Pancreas (tissue), 10 donors: ENCODE measurements around the gene FAM98C. TPM values are rescaled to one million over a fixed set of nuclear protein-coding genes. Genes with fewer than 3 reads are reported as not detected.
A peak's percentile ranks its signal among the peaks of the same experiment; 100 is the strongest.

ENCODE experiments used
- ATAC-seq, 4 donors: fragments of 200-7000 bp; cut with Tn5 transposase; one replicate each; pipeline versions ENCODE4 v1.8.0 to v1.9.1; 2020; ENCODE audit warnings: mild to moderate bottlenecking in 4 of 4, moderate library complexity in 4 of 4
- DNase-seq, 6 donors: peaks; one replicate each; pipeline ENCODE4 v3.0.0-alpha.2; 2020
- FAIRE-seq: peaks from 2 replicates; lab custom pipeline; 2012; peaks lifted over from hg19 to GRCh38; lab: Jason Lieb, UNC
- H3K27ac ChIP-seq, 4 donors: fragments of 200-600 bp; sonication (generic); 1 replicate in 3 of 4; 2 replicates in 1 of 4; pipeline versions ENCODE4 v1.5.0 to v1.8.0; 2020
- H3K27me3 ChIP-seq, 4 donors: fragments of 200-600 bp; one replicate each; pipeline ENCODE4 v1.8.0; 2021
- H3K36me3 ChIP-seq, 3 donors: fragments of 200-600 bp; sonication (generic) in 1 of 3; one replicate each; pipeline versions ENCODE4 v1.5.0 to v1.8.0; 2020 to 2021
- H3K4me1 ChIP-seq, 3 donors: fragments of 200-600 bp; one replicate each; pipeline ENCODE4 v1.8.0; 2021
- H3K4me3 ChIP-seq, 4 donors: fragments of 200-600 bp; sonication (generic) in 2 of 4; one replicate each; pipeline versions ENCODE4 v1.5.0 to v1.8.0; 2020 to 2021
- H3K9me3 ChIP-seq, 4 donors: fragments of 200-600 bp; one replicate each; pipeline ENCODE4 v1.8.0; 2021
- CTCF ChIP-seq, 4 donors: fragments of 200-600 bp; sonication (generic) in 3 of 4; IDR thresholded peaks; one replicate each; pipeline versions ENCODE4 v1.5.0 to v1.8.0; 2021; ENCODE audit warnings: antibody characterized with exemption in 4 of 4
- WGBS, 2 donors: extraction: QIAGEN DNeasy Blood & Tissue Kit; methylation state at CpG; one replicate each; pipeline ENCODE4 v1.1.7; 2013; 5-methylcytosine and 5-hydroxymethylcytosine counted together
- intact Hi-C, 3 donors: fragments of 100-400 bp; cut with DNase I; formaldehyde crosslinking; loops; one replicate each; pipeline versions ENCODE4 v1.11.1 to v1.14.2; 2022
- polyA plus RNA-seq, 2 donors: library from polyadenylated mRNA; stranded (reverse); fragments of 200-250 nt; gene quantifications; one replicate each; pipeline ENCODE4 v1.2.3, GENCODE V29; 2013
- total RNA-seq, 6 donors: library from RNA; stranded (reverse); fragmentation: NEBNext Ultra II Directional in 4 of 6; extraction: Animal tissue kit (Norgen Biotek cat#: 25700) in 4 of 6; gene quantifications; one replicate each; pipeline versions ENCODE4 v1.2.1 to v1.2.4, GENCODE V29; 2021 to 2023
- donor health status: healthy with polysubstance abuse.
- donor health status: DM: no; HTN: no; CAD: no; lungs with moderate emphysema.
- donor health status: DM: no; HTN: no; CAD: no.
- donor health status: control.
- donor health status: control.
- donor health status: Bipolar disorder and iron deficiency.
- donor health status: DM: yes; HTN: yes; CAD: no.
- donor health status: DM: no; HTN: no; CAD: no.
- donor health status: DM: no; HTN: no; CAD: no.
- donor health status: DM: yes; HTN: yes; CAD: no.

The FAM98C gene
- total and polyA plus RNA-seq, 8 donors = 11.3 to 26.7 (median 16.1) TPM

DNA sequence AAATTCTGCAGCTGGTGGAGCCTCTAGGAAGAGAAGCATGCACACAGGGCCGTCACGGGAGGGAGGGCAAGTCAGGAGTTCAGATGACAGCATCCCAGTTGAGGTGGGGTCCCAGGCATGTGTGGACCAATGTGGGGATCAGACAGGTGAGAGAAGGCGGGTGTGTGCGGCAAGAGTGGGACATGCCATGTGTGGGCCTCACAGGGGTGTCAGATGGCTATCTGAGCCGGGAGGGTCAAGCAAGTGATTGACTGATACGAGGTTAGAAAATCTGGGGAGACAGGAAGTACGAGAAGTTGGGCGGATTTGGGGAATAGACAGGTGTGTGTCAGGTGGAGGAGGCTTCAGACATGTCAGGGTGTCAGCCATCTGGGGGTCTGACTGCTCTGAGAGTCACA, 14.3 kb downstream of the FAM98C start:
- no peak for FAIRE-seq
- no peak for DNase-seq
- Histone ChIP-seq H3K36me3 (no peaks in the 10 kb centered on the region), H3K4me1 (no peaks in the 10 kb centered on the region), H3K4me3 (no peak overlapping the region), H3K27me3 (no peaks in the 10 kb centered on the region), H3K9me3 (no peaks in the 10 kb centered on the region), H3K27ac (no peak overlapping the region)
- WGBS, 2 donors = 84 to 88% methylated on average over 8 of the region's 8 CpGs
- no peak for ATAC-seq
- TF ChIP-seq CTCF (IDR thresholded peaks at IDR 0.05) = no peak
- intact Hi-C loops = no loop called here

- no peaks in the 10 kb centered on the region for H3K27me3 ChIP-seq
- DNase-seq = peak in 4 of 6 donors; percentile 26 to 56 (median 53)
- ATAC-seq = peak; percentile 68 to 88 (median 83)
- WGBS, 2 donors = 6 to 8% methylated on average over 43 to 49 of the region's 49 CpGs
- H3K9me3 ChIP-seq = no peaks in the 10 kb centered on the region
- H3K36me3 ChIP-seq = no peaks in the 10 kb centered on the region
- FAIRE-seq = no peak
- intact Hi-C loops = no loop called here
- no peaks in the 10 kb centered on the region for H3K4me1 ChIP-seq
- H3K4me3 ChIP-seq = peak overlapping the region in 2 of 4 donors; percentile 30 to 37
- no peak for TF ChIP-seq CTCF (IDR thresholded peaks at IDR 0.05)
- no peak overlapping the region for H3K27ac ChIP-seq
These were observed 14.9 kb downstream of the FAM98C start for GRCh38 chr19:38417544-38418506.

- no peak overlapping the region for H3K27ac ChIP-seq
- no peaks in the 10 kb centered on the region for H3K4me1 ChIP-seq
- ATAC-seq (no peak), FAIRE-seq (no peak), DNase-seq (no peak)
- WGBS, 2 donors = 66 to 85% methylated on average over 9 of the region's 9 CpGs
- no peak overlapping the region for H3K4me3 ChIP-seq
- intact Hi-C loops = no loop called here
- no peaks in the 10 kb centered on the region for H3K27me3 ChIP-seq
- no peaks in the 10 kb centered on the region for H3K36me3 ChIP-seq
- H3K9me3 ChIP-seq = no peaks in the 10 kb centered on the region
- TF ChIP-seq CTCF (IDR thresholded peaks at IDR 0.05) = no peak
These were observed 18.0 kb downstream of the FAM98C start for GRCh38 chr19:38420935-38421334.

- FAIRE-seq (no peak), ATAC-seq (no peak), DNase-seq (no peak)
- H3K27ac ChIP-seq = no peak overlapping the region
- no peaks in the 10 kb centered on the region for H3K9me3 ChIP-seq
- H3K27me3 ChIP-seq = no peaks in the 10 kb centered on the region
- H3K4me1 ChIP-seq = no peaks in the 10 kb centered on the region
- no peak overlapping the region for H3K4me3 ChIP-seq
- WGBS, 2 donors = 70 to 80% methylated on average over 14 of the region's 14 CpGs
- H3K36me3 ChIP-seq = no peaks in the 10 kb centered on the region
- no peak for TF ChIP-seq CTCF (IDR thresholded peaks at IDR 0.05)
- intact Hi-C loops = no loop called here
These were observed 19.0 kb downstream of the FAM98C start for GRCh38 chr19:38421856-38422255.

DNA sequence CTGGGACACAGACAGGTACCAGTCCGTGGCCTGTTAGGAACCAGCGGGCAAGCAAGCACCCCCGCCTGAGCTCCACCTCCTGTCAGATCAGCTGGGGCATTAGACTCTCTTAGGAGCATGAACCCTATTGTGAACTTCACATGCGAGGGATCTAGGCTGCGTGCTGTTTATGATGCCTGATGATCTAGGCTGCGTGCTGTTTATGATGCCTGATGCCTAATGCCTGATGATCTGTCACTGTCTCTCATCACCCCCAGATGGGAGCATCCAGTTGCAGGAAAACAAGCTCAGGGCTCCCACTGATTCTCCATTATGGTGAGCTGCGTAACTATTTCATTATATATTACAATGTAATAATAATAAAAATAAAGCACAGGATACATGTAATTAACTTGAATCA, 19.5 kb downstream of the FAM98C start:
- FAIRE-seq = no peak
- no peak overlapping the region for H3K27ac ChIP-seq
- no peak for ATAC-seq
- 66 to 83% methylated on average over 7 of the region's 7 CpGs for WGBS, 2 donors
- intact Hi-C loops = no loop called here
- no peaks in the 10 kb centered on the region for H3K36me3 ChIP-seq
- H3K27me3 ChIP-seq = no peaks in the 10 kb centered on the region
- H3K4me1 ChIP-seq = no peaks in the 10 kb centered on the region
- H3K9me3 ChIP-seq = no peaks in the 10 kb centered on the region
- H3K4me3 ChIP-seq = no peak overlapping the region
- no peak for TF ChIP-seq CTCF (IDR thresholded peaks at IDR 0.05)
- no peak for DNase-seq
